Non-pigmented ciliary epithelial cell (primary cell): ENCODE measurements around the gene MCUR1.
"Not testable (repeated sequence)": the region's sequence is repeated elsewhere in the genome, so short reads cannot be mapped to it uniquely, and the experiment has no call there.

Experiments
- DNase-seq: peaks from one replicate; pipeline ENCODE4 v3.0.0-alpha.2; 2010; ENCODE audit warnings: low read depth

Gene MCUR1

GRCh38 chr6:13828656-13829301, 14.4 kb upstream of the MCUR1 start:
- not testable (repeated sequence) for DNase-seq

DNA sequence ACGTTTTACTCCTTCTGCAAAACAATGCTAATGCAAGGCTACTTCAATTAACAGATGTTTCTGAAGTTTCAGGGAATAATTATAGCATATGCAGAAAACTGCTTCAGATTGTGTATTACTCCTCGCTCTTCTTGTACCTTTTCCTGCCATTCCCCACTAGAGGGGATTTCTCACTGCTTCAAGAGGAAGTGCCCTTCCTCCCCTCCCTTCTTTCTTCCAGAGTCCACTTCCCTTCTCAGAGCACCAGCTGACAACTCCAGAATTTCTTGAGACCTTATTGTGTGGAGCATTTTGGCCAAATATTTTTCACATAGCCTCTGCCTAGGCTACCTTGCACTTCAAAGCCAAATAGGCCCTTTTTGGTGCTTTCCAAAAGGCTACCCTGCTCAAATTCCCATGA, 12.7 kb upstream of the MCUR1 start:
- no peak for DNase-seq

GRCh38 chr6:13825871-13826270, 11.5 kb upstream of the MCUR1 start:
- no peak for DNase-seq

DNA sequence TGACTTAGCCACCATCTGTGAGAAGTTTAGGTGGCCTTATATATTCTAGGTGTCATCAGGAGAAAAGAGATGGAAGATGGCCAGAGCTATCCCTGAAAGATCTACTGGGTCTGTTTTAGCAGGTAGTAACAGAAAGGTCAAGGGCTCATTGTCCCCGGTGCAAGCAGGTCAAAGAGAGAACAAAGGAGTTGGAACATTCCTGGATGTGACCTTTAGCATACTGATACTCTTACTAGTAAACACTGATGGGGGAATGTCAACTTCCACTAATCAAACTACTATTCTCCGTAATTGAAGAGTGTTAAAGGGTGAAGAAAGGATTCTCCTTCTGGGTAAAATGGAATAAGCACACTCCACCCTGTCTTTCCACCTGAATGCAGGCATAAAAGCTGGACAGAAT, 4.0 kb upstream of the MCUR1 start:
- no peak for DNase-seq

GRCh38 chr6:13814938-13815575, 700 bp upstream of the MCUR1 start:
- DNase-seq, result no peak

GRCh38 chr6:13813621-13814175, 659 bp downstream of the MCUR1 start:
- peak; percentile 3 for DNase-seq

GRCh38 chr6:13813026-13813425, 1.3 kb downstream of the MCUR1 start:
- no peak for DNase-seq

GRCh38 chr6:13812359-13812642, 2.1 kb downstream of the MCUR1 start:
- DNase-seq, result no peak

DNA sequence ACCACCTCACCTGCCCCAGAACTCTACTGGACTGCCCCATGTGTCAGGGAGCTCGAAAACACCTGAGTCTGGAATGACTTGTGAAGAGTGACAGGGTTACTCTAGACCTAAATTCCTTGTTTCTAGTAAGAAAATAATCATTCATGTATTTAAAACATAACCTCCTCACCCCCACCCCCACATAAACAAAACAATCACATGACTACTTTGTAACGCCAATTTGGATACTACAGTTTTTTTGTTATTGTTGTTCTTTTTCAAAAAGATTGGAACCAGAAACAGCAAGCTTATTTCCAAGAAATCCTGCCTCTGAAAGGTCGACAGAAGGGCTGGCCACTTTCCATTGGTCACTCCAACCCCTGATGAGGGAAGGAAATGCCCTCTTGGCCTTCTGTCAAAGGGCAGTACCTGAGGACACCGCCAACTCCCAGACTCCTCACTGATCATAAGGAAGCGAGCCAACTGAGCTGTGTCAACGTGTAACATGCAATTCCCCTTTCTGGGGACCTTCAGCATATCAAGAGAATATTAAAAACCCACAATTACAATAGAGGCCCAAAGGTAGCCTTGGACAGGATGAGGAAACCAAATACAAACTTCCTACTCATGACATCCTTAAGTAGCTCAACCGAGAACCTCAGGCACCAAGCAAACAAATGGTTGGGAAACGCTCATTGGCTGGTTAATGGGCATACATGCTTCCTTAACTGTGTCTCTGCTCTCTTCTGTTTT, 2.6 kb downstream of the MCUR1 start:
- DNase-seq, result no peak

- no peak for DNase-seq
Observed at GRCh38 chr6:13810688-13811446, 3.5 kb downstream of the MCUR1 start.

DNA sequence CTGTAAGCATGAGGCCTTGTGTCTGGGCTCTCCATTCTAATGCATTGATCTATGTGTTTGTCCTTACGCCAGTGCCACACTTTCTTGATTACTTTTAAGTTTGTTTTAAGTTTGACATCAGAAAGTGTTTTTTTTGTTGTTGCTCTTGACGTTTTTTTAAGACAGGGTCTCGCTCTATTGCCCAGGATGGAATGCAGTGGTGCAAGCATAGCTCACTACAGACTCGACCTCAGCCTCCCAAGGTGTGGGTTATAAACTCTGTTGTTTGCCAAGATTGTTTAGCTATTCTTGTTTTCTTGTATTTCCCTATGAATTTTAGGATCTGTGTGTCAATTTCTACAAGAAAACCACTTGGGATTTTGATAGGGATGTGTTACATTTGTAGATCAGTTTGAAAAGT, 5.6 kb downstream of the MCUR1 start:
- DNase-seq, result no peak

- DNase-seq, result peak; percentile 13
Observed at GRCh38 chr6:13807696-13808095, 6.7 kb downstream of the MCUR1 start.

DNA sequence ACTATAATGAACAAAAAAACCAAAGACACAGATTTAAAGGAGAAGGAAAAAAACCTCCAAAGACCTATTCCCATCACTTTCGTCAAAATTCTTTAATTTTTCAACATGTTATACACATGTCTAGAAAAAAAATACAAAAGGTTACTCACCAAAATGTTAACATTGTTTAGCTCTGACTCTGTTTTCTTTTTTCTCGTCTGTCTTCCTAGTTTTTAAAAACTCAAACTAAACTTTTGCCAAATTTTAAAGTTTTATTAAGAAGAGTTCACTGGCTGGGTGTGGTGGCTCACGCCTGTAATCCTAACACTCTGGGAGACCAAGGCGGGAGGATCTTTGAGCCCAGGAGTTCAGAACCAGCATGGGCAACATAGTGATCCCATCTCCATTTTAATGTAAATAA, 10.8 kb downstream of the MCUR1 start:
- DNase-seq, result no peak

- no peak for DNase-seq
Observed at GRCh38 chr6:13800615-13801014, 13.7 kb downstream of the MCUR1 start.

- DNase-seq, result no peak
Observed at GRCh38 chr6:13796781-13797180, 17.6 kb downstream of the MCUR1 start.

- peak; percentile 50 for DNase-seq
Observed at GRCh38 chr6:13795041-13795750, 19.2 kb downstream of the MCUR1 start.

DNA sequence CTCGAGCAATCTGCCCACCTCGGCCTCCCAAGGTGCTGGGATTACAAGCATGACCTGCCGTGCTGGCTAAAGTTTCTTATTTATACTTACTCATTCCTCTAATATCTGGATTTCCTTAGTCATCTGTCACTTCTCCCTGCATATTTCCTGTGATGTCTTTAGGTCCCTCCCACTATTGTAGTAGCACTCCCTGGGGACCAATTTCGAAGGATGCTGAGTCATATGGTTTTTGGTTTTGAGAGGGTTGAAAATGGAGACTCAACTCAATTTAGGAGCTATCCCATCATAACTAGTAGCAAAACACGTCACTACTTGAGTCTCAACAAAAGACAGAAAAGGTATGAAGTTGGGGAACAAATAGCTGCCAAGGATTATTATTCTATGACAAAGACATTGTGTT, 20.2 kb downstream of the MCUR1 start:
- no peak for DNase-seq

- DNase-seq, result no peak
Observed at GRCh38 chr6:13789746-13790145, 24.6 kb downstream of the MCUR1 start.

DNA sequence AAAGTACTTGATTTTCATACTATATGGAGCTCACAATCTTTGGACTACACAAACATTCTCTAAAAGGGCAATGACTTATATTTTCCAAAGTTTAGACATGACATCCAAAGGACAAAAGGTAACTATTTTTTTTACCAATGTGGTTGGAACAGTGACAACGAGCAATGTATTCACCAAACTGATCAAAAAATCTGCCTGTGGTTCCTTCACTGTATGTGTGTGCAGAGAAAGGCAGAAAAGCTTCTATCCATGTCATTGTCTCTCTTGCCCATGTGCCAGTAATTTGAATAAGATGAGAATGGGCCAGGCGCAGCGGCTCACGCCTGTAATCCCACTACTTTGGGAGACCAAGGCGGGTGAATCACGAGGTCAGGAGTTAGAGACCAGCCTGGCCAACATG, 25.5 kb downstream of the MCUR1 start:
- no peak for DNase-seq

- no peak for DNase-seq
Observed at GRCh38 chr6:13787137-13787536, 27.2 kb downstream of the MCUR1 start.

DNA sequence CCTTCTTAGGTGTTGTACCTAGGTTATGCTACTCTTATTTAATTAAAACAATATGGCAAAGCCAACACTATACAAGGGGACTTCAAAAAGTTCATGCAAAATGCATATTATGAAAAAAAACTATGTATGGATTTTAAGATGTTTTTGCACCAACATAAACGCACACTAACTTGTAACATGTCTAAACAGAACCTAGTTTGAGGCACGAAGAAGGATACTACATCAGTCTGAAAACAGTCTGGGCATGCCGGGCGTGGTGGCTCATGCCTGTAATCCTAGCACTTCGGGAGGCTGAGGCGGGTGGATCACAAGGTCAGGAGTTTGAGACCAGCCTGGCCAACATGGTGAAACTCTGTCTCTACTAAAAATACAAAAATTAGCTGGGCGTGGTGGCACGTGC, 34.2 kb downstream of the MCUR1 start:
- not testable (repeated sequence) for DNase-seq

DNA sequence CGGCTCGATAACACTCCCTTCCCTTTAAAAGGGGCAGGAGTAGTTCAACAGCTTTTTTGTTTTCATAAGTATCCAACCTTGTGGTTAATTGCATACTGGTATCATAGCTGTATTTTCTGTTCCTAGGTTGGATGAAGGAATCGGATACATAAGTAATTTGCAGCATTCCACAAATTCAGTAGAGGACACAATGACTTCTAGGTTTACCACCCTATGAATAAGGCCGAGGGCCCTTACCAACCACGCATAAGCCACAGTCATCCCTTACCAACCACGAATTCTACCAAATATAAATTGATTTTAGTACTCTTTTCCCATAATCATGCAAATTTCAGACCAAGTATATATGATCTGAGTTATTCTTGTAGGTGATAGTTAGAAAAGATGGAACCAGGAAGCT, 36.3 kb downstream of the MCUR1 start:
- no peak for DNase-seq
